Esophagus squamous epithelium (tissue), 4 donors: Measurements from ENCODE around the gene ACACA.

Experiments used
- CTCF ChIP-seq, 6 experiments: fragments of 450-650 bp in 4 of 6; fragments of 200-600 bp in 2 of 6; sonication (generic) in 2 of 6; IDR thresholded peaks; one replicate each; pipeline ENCODE4 v1.5.1; 2016 to 2019; ENCODE audit warnings: antibody characterized with exemption in 6 of 6, mild to moderate bottlenecking in 4 of 6, moderate library complexity in 4 of 6
- POLR2A ChIP-seq, 4 donors: fragments of 450-650 bp; IDR thresholded peaks; one replicate each; pipeline ENCODE4 v1.6.1; 2017; ENCODE audit warnings: antibody characterized with exemption in 4 of 4, mild to moderate bottlenecking in 4 of 4, moderate library complexity in 3 of 4

- TF ChIP-seq CTCF (IDR thresholded peaks at IDR 0.05) (no peak), POLR2A (IDR thresholded peaks at IDR 0.05) (no peak)
Measured at GRCh38 chr17:37079065-37079708, 327.4 kb downstream of the ACACA start.
